HG02852 (cell line): ENCODE data around the gene ZNF625.
"Not testable (repeated sequence)": the region's sequence is repeated elsewhere in the genome, so short reads cannot be mapped to it uniquely, and the experiment has no call there.

Experiments used
- ATAC-seq: cut with Tn5 transposase; IDR thresholded peaks from one replicate; pipeline ENCODE4 v1.9.1; 2021; ENCODE audit warnings: mild to moderate bottlenecking, moderate library complexity; ENCODE audit not compliant: unreplicated experiment

ZNF625 gene

GRCh38 chr19:12139269-12139668, 17.3 kb downstream of the ZNF625 start:
- ATAC-seq, result no peak

- ATAC-seq, result no peak
These were observed 19.2 kb downstream of the ZNF625 start for GRCh38 chr19:12137221-12137940.

GRCh38 chr19:12133069-12133468, 23.5 kb downstream of the ZNF625 start:
- ATAC-seq, result no peak

- no peak for ATAC-seq
These were observed 29.8 kb downstream of the ZNF625 start for GRCh38 chr19:12126707-12127106.

- ATAC-seq, result no peak
These were observed 39.1 kb downstream of the ZNF625 start for GRCh38 chr19:12117201-12117970.

- no peak for ATAC-seq
These were observed 43.4 kb downstream of the ZNF625 start for GRCh38 chr19:12113121-12113520.

GRCh38 chr19:12112701-12113100, 43.8 kb downstream of the ZNF625 start:
- ATAC-seq, result no peak

GRCh38 chr19:12111943-12112637, 44.4 kb downstream of the ZNF625 start:
- ATAC-seq, result no peak

- no peak for ATAC-seq
These were observed 45.4 kb downstream of the ZNF625 start for GRCh38 chr19:12111176-12111575.

- not testable (repeated sequence) for ATAC-seq
These were observed 52.6 kb downstream of the ZNF625 start for GRCh38 chr19:12103909-12104308.

GRCh38 chr19:12098040-12098439, 58.5 kb downstream of the ZNF625 start:
- ATAC-seq, result no peak

- ATAC-seq, result no peak
These were observed 61.3 kb downstream of the ZNF625 start for GRCh38 chr19:12095111-12095790.
